Muscle of leg (tissue), 11 donors: ENCODE results near the gene LRRC8C. TPM values are rescaled to one million over a fixed set of nuclear protein-coding genes. Genes with fewer than 3 reads are reported as not detected.

Source experiments
- DNase-seq: peaks from one replicate; pipeline ENCODE4 v3.0.0; 2013
- H3K27ac ChIP-seq: one replicate; pipeline ENCODE4 v1.5.1; 2013; ENCODE audit warnings: mild to moderate bottlenecking, low read length, control low read depth
- H3K27me3 ChIP-seq: one replicate; pipeline ENCODE4 v1.6.1; 2013; ENCODE audit warnings: low read length; ENCODE audit not compliant: control insufficient read depth, insufficient read depth
- H3K36me3 ChIP-seq: one replicate; pipeline ENCODE4 v1.6.1; 2013; ENCODE audit warnings: low read length; ENCODE audit not compliant: control insufficient read depth, insufficient read depth
- H3K4me1 ChIP-seq: one replicate; pipeline ENCODE4 v1.6.1; 2013; ENCODE audit warnings: low read length; ENCODE audit not compliant: control insufficient read depth, insufficient read depth
- H3K4me3 ChIP-seq: one replicate; pipeline ENCODE4 v1.5.1; 2013; ENCODE audit warnings: low read length, control low read depth
- H3K9me3 ChIP-seq: replicated peaks from 2 replicates; pipeline ENCODE4 v1.6.1; 2013; ENCODE audit warnings: low read depth, low read length; ENCODE audit not compliant: control insufficient read depth
- WGBS: methylation state at CpG from one replicate; pipeline ENCODE4 v1.1.5; 2013; ENCODE audit warnings: missing lambda C conversion rate; ENCODE audit not compliant: insufficient coverage; 5-methylcytosine and 5-hydroxymethylcytosine counted together
- polyA plus RNA-seq, 8 donors: library from polyadenylated mRNA; unstranded; fragments of 120-200 nt; gene quantifications; one replicate each; pipeline versions ENCODE4 v1.2.1 to v1.2.3, GENCODE V29; 2013; ENCODE audit warnings: inconsistent platforms in 1 of 8, low replicate concordance in 1 of 8; ENCODE audit not compliant: insufficient read length in 8 of 8, insufficient read depth in 1 of 8
- total RNA-seq: library from RNA; stranded (reverse); fragments of 120-200 nt; gene quantifications from one replicate; pipeline ENCODE4 v1.2.4, GENCODE V29; 2013

LRRC8C gene
- total and polyA plus RNA-seq, 9 donors = 5.3 to 11.2 (median 7.4) TPM

- DNase-seq = no peak
- Histone ChIP-seq H3K27ac (no peak overlapping the region), H3K27me3 (no peaks in the 10 kb centered on the region), H3K4me1 (no peaks in the 10 kb centered on the region), H3K4me3 (no peak overlapping the region), H3K9me3 (no peaks in the 10 kb centered on the region), H3K36me3 (no peaks in the 10 kb centered on the region)
- no CpG with 5 or more reads among the region's 1 CpG for WGBS
Measured at GRCh38 chr1:89669441-89669840, 36.5 kb downstream of the LRRC8C start.

GRCh38 chr1:89670163-89670562 is 37.2 kb downstream of the LRRC8C start:
- DNase-seq = peak; percentile 82
- H3K27me3 ChIP-seq = no peaks in the 10 kb centered on the region
- no CpG with 5 or more reads among the region's 7 CpGs for WGBS
- no peaks in the 10 kb centered on the region for H3K36me3 ChIP-seq
- H3K4me1 ChIP-seq = no peaks in the 10 kb centered on the region
- H3K9me3 ChIP-seq = no peaks in the 10 kb centered on the region
- H3K4me3 ChIP-seq = no peak overlapping the region
- H3K27ac ChIP-seq = no peak overlapping the region

- no peak overlapping the region for H3K4me3 ChIP-seq
- DNase-seq = no peak
- no peaks in the 10 kb centered on the region for H3K4me1 ChIP-seq
- no peaks in the 10 kb centered on the region for H3K36me3 ChIP-seq
- no peak overlapping the region for H3K27ac ChIP-seq
- H3K27me3 ChIP-seq = no peaks in the 10 kb centered on the region
- H3K9me3 ChIP-seq = no peaks in the 10 kb centered on the region
Measured at GRCh38 chr1:89670711-89671110, 37.8 kb downstream of the LRRC8C start.

- H3K9me3 ChIP-seq = no peaks in the 10 kb centered on the region
- no peak overlapping the region for H3K27ac ChIP-seq
- DNase-seq = no peak
- no peak overlapping the region for H3K4me3 ChIP-seq
- no CpG with 5 or more reads among the region's 4 CpGs for WGBS
- H3K36me3 ChIP-seq = no peaks in the 10 kb centered on the region
- H3K27me3 ChIP-seq = no peaks in the 10 kb centered on the region
- no peaks in the 10 kb centered on the region for H3K4me1 ChIP-seq
Measured at GRCh38 chr1:89671775-89672488, 39.0 kb downstream of the LRRC8C start.

- DNase-seq = no peak
- H3K4me1 ChIP-seq = no peaks in the 10 kb centered on the region
- WGBS = 100% methylated on average over 2 of the region's 6 CpGs
Measured at GRCh38 chr1:89672489-89673183, 39.7 kb downstream of the LRRC8C start.

GRCh38 chr1:89673251-89673650 is 40.3 kb downstream of the LRRC8C start:
- Histone ChIP-seq H3K36me3 (no peaks in the 10 kb centered on the region), H3K27ac (no peak overlapping the region), H3K4me3 (no peak overlapping the region), H3K4me1 (no peaks in the 10 kb centered on the region), H3K9me3 (no peaks in the 10 kb centered on the region), H3K27me3 (no peaks in the 10 kb centered on the region)
- WGBS = no CpG with 5 or more reads among the region's 4 CpGs
- no peak for DNase-seq

More at GRCh38 chr1:89672489-89673183, 39.7 kb downstream of the LRRC8C start:
- Histone ChIP-seq H3K27me3 (no peaks in the 10 kb centered on the region), H3K9me3 (no peaks in the 10 kb centered on the region), H3K4me3 (no peak overlapping the region), H3K27ac (no peak overlapping the region), H3K36me3 (no peaks in the 10 kb centered on the region)

- no peak for DNase-seq
- 94% methylated on average over 2 of the region's 4 CpGs for WGBS
Measured at GRCh38 chr1:89675677-89676076, 42.8 kb downstream of the LRRC8C start.

GRCh38 chr1:89681045-89681729 is 48.3 kb downstream of the LRRC8C start:
- no peak overlapping the region for H3K4me3 ChIP-seq
- no peaks in the 10 kb centered on the region for H3K27me3 ChIP-seq
- H3K27ac ChIP-seq = no peak overlapping the region
- H3K4me1 ChIP-seq = no peaks in the 10 kb centered on the region
- no peaks in the 10 kb centered on the region for H3K9me3 ChIP-seq
- H3K36me3 ChIP-seq = no peaks in the 10 kb centered on the region
- DNase-seq = no peak
- no CpG with 5 or more reads among the region's 2 CpGs for WGBS

More at GRCh38 chr1:89675677-89676076, 42.8 kb downstream of the LRRC8C start:
- H3K4me3 ChIP-seq = no peak overlapping the region
- H3K36me3 ChIP-seq = no peaks in the 10 kb centered on the region
- no peaks in the 10 kb centered on the region for H3K9me3 ChIP-seq
- H3K27me3 ChIP-seq = no peaks in the 10 kb centered on the region
- H3K27ac ChIP-seq = no peak overlapping the region
- no peaks in the 10 kb centered on the region for H3K4me1 ChIP-seq

- Histone ChIP-seq H3K9me3 (no peaks in the 10 kb centered on the region), H3K27ac (no peak overlapping the region), H3K27me3 (no peaks in the 10 kb centered on the region), H3K36me3 (peaks cover 3% of the 10 kb centered on the region), H3K4me3 (no peak overlapping the region), H3K4me1 (no peaks in the 10 kb centered on the region)
- DNase-seq = no peak
Measured at GRCh38 chr1:89682611-89683010, 49.7 kb downstream of the LRRC8C start.

GRCh38 chr1:89685461-89685860 is 52.5 kb downstream of the LRRC8C start:
- no peak for DNase-seq
- Histone ChIP-seq H3K9me3 (no peaks in the 10 kb centered on the region), H3K36me3 (peaks cover 3% of the 10 kb centered on the region), H3K4me3 (no peak overlapping the region), H3K27ac (no peak overlapping the region), H3K4me1 (no peaks in the 10 kb centered on the region), H3K27me3 (no peaks in the 10 kb centered on the region)
- WGBS = no CpG with 5 or more reads among the region's 2 CpGs
